SU-DHL-6 (cell line): ENCODE data around the gene RHOV.

Experiments used
- EZH2phosphoT487 ChIP-seq: fragments of 200-600 bp; sonication (generic), shearing (Covaris generic); conservative IDR thresholded peaks from 2 replicates; pipeline ENCODE4 v1.6.1; 2018; ENCODE audit warnings: mild to moderate bottlenecking, antibody characterized with exemption, low read length, moderate library complexity, mixed read lengths
- TF ChIP-seq, protein P1 (sequence below): fragments of 200-600 bp; sonication (generic); IDR thresholded peaks from one replicate; pipeline ENCODE4 v1.5.1; 2017; ENCODE audit warnings: antibody characterized with exemption, mild to moderate bottlenecking, low read length, moderate library complexity; ENCODE audit not compliant: insufficient read depth, poor library complexity, severe bottlenecking

DNA sequence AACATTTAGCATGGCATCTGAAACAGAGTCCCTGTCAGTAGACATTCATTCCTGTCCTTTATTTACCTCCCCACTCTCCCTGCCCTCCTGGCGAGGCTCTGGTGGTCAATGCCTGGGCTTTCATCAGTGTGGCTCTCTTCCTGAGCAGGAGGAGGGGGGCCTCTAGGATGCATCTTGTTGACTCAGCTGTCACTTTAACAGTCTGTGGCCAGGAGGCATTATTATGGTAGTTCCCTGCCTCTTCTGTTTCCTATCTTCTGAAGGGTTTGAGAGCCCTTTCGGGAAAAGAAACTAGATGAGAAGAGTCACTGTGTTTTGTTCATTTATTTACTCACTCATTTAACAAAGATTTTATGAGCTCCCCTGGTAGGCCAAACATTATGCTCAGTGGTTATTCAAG is 43.1 kb downstream of the RHOV start:
- TF ChIP-seq, protein P1, sequence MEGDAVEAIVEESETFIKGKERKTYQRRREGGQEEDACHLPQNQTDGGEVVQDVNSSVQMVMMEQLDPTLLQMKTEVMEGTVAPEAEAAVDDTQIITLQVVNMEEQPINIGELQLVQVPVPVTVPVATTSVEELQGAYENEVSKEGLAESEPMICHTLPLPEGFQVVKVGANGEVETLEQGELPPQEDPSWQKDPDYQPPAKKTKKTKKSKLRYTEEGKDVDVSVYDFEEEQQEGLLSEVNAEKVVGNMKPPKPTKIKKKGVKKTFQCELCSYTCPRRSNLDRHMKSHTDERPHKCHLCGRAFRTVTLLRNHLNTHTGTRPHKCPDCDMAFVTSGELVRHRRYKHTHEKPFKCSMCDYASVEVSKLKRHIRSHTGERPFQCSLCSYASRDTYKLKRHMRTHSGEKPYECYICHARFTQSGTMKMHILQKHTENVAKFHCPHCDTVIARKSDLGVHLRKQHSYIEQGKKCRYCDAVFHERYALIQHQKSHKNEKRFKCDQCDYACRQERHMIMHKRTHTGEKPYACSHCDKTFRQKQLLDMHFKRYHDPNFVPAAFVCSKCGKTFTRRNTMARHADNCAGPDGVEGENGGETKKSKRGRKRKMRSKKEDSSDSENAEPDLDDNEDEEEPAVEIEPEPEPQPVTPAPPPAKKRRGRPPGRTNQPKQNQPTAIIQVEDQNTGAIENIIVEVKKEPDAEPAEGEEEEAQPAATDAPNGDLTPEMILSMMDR = no peak
- TF ChIP-seq EZH2phosphoT487 = no peak
